ENCODE results near the gene GOLGA6C. TPM values are rescaled to one million over a fixed set of nuclear protein-coding genes. Genes with fewer than 3 reads are reported as not detected.
"Not testable (repeated sequence)": the region's sequence is repeated elsewhere in the genome, so short reads cannot be mapped to it uniquely, and the experiment has no call there.

GOLGA6C gene
- polyA plus RNA-seq, 3 donors = not detected

GRCh38 chr15:75302318-75302717 lies 44.2 kb downstream of the GOLGA6C start:
- Mint-ChIP-seq H3K27me3 (ENCODE audit: low read depth in 3 of 3) (peaks cover 0 to 18% (median 10%) of the 10 kb centered on the region in 3 donors), H3K36me3 (no peaks in the 10 kb centered on the region), H3K9me3 (no peaks in the 10 kb centered on the region), H3K27ac (no peak overlapping the region), H3K4me1 (no peaks in the 10 kb centered on the region), H3K4me3 (no peak overlapping the region)
- Histone ChIP-seq H3K4me3 (replicated peaks in 1 of 3; ENCODE audit: low read depth in 2 of 3, low read length in 3 of 3) (no peak overlapping the region), H3K4me2 (replicated peaks; ENCODE audit: extremely low read depth, low read length, poor library complexity, severe bottlenecking) (no peak overlapping the region), H2AFZ (ENCODE audit: insufficient read depth, low read depth, low read length, poor library complexity, severe bottlenecking) (no peak overlapping the region), H3K9me3 (replicated peaks in 1 of 2; ENCODE audit: control insufficient read depth in 1 of 2, insufficient read depth in 1 of 2, low read length in 2 of 2) (no peaks in the 10 kb centered on the region), H3K79me2 (ENCODE audit: insufficient read depth, low read length) (no peaks in the 10 kb centered on the region), H3K4me1 (ENCODE audit: control insufficient read depth in 1 of 2, insufficient read depth in 2 of 2, low read length in 2 of 2) (no peaks in the 10 kb centered on the region), H3K27me3 (ENCODE audit: control insufficient read depth in 2 of 2, insufficient read depth in 2 of 2, low read length in 2 of 2) (peaks cover 0 to 3% of the 10 kb centered on the region in 2 donors), H3K27ac (ENCODE audit: low read depth in 1 of 2, low read length in 2 of 2) (no peak overlapping the region), H4K20me1 (ENCODE audit: insufficient read depth, low read length) (no peaks in the 10 kb centered on the region), H3K36me3 (replicated peaks in 1 of 2; ENCODE audit: control insufficient read depth in 1 of 2, insufficient read depth in 2 of 2, low read length in 2 of 2) (no peaks in the 10 kb centered on the region), H3K9ac (ENCODE audit: insufficient read depth, low read length, poor library complexity, severe bottlenecking) (no peak overlapping the region)
- WGBS (ENCODE audit: insufficient coverage) = 95% methylated on average over 9 of the region's 9 CpGs
- TF ChIP-seq, protein P1, sequence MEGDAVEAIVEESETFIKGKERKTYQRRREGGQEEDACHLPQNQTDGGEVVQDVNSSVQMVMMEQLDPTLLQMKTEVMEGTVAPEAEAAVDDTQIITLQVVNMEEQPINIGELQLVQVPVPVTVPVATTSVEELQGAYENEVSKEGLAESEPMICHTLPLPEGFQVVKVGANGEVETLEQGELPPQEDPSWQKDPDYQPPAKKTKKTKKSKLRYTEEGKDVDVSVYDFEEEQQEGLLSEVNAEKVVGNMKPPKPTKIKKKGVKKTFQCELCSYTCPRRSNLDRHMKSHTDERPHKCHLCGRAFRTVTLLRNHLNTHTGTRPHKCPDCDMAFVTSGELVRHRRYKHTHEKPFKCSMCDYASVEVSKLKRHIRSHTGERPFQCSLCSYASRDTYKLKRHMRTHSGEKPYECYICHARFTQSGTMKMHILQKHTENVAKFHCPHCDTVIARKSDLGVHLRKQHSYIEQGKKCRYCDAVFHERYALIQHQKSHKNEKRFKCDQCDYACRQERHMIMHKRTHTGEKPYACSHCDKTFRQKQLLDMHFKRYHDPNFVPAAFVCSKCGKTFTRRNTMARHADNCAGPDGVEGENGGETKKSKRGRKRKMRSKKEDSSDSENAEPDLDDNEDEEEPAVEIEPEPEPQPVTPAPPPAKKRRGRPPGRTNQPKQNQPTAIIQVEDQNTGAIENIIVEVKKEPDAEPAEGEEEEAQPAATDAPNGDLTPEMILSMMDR (IDR thresholded peaks at IDR 0.05) = no peak
- no peak for DNase-seq
- intact Hi-C loops (cut with micrococcal nuclease) = loop anchor here in 1 of 2 donors (10.0 kb wide), 1 partner anchor 68 kb away; no protein-coding TSS in a partner anchor

- H3K4me2 ChIP-seq (replicated peaks; ENCODE audit: extremely low read depth, low read length, poor library complexity, severe bottlenecking); H3K4me3 ChIP-seq (replicated peaks in 1 of 3; ENCODE audit: low read depth in 2 of 3, low read length in 3 of 3); H3K27ac Mint-ChIP-seq; H3K79me2 ChIP-seq (ENCODE audit: insufficient read depth, low read length); H3K4me1 ChIP-seq (ENCODE audit: control insufficient read depth in 1 of 2, insufficient read depth in 2 of 2, low read length in 2 of 2); H3K9me3 Mint-ChIP-seq; H3K9ac ChIP-seq (ENCODE audit: insufficient read depth, low read length, poor library complexity, severe bottlenecking); H3K4me3 Mint-ChIP-seq; H3K27me3 ChIP-seq (ENCODE audit: control insufficient read depth in 2 of 2, insufficient read depth in 2 of 2, low read length in 2 of 2); DNase-seq; H3K9me3 ChIP-seq (replicated peaks in 1 of 2; ENCODE audit: control insufficient read depth in 1 of 2, insufficient read depth in 1 of 2, low read length in 2 of 2); H2AFZ ChIP-seq (ENCODE audit: insufficient read depth, low read depth, low read length, poor library complexity, severe bottlenecking); H3K36me3 ChIP-seq (replicated peaks in 1 of 2; ENCODE audit: control insufficient read depth in 1 of 2, insufficient read depth in 2 of 2, low read length in 2 of 2); H4K20me1 ChIP-seq (ENCODE audit: insufficient read depth, low read length); H3K27ac ChIP-seq (ENCODE audit: low read depth in 1 of 2, low read length in 2 of 2); H3K36me3 Mint-ChIP-seq; H3K4me1 Mint-ChIP-seq: not testable (repeated sequence)
- peaks cover 0 to 21% (median 10%) of the 10 kb centered on the region in 3 donors for H3K27me3 Mint-ChIP-seq (ENCODE audit: low read depth in 3 of 3)
- WGBS (ENCODE audit: insufficient coverage) = 100% methylated on average over 1 of the region's 4 CpGs
- intact Hi-C loops (cut with micrococcal nuclease) = loop anchor here in 1 of 2 donors (10.0 kb wide), 1 partner anchor 68 kb away; no protein-coding TSS in a partner anchor
Measured at GRCh38 chr15:75302753-75303152, 44.6 kb downstream of the GOLGA6C start.

Measured in CD14-positive monocyte (primary cell).